ENCODE measurements around the gene CXCR1.
"Not testable (repeated sequence)": the region's sequence is repeated elsewhere in the genome, so short reads cannot be mapped to it uniquely, and the experiment has no call there.

Gene CXCR1

GRCh38 chr2:218155953-218156479, 10.7 kb downstream of the CXCR1 start:
- no peak for DNase-seq

DNA sequence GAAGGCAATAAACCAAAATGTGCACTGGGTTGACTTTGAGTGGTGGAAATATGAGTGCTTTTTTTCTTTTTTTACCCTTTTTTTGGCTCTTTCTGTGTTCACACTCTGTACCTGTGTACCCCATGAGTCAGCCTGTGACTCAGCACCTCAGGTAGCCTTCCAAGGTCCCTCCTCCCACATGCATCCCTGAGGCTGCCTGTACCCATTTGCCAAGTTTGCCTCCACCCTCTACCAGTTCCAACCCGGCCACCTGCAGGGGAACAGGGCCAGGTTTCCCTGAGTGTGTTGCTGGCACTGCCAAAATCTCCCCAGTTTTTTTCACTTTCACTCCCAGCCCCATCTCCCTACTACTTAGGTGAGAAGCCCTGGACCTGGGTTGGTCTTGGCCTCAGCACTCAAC, 14.0 kb downstream of the CXCR1 start:
- no peak for DNase-seq

- no peak for DNase-seq
Observed at GRCh38 chr2:218152172-218152571, 14.6 kb downstream of the CXCR1 start.

- peak; percentile 16 for DNase-seq
Observed at GRCh38 chr2:218149848-218150440, 16.8 kb downstream of the CXCR1 start.

DNA sequence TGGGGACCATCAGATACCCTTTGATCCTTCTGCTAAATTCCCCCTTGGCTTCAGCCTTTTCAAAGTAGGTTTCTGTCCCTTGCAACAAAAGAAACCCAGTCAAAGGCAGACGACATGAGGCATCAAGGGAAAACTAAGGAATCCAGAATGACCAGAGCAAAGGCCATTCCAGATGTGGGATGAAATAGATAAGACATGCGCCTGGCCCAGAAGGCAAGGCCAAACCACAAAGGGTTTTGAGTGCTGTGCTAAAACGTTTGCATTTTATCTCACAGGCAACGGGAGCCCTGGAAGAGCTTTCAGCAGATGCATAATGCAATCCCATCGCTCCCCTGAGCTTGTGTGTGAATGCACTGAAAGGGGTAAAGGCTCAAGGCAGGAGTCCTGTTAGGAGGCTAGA, 17.7 kb downstream of the CXCR1 start:
- DNase-seq, result no peak

DNA sequence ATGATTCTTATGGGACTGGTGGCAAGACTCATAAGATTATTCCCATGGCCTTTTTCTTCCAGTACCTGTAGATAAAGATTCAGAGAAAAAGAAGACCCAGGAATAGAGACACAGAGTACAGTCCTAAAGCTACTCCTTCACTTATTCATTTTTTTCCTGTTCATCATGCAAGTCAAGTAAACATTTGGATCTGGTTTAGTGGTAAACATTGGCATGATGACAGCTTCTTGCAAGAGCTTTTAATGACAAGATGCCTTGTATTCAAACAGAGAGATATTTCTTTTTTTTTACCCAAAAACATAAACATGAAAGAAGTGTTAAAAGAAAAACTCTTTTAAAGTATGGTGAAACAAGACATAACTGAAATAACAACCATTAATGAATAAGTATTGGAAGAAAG, 20.7 kb downstream of the CXCR1 start:
- no peak for DNase-seq

- DNase-seq, result no peak
Observed at GRCh38 chr2:218145124-218145523, 21.6 kb downstream of the CXCR1 start.

DNA sequence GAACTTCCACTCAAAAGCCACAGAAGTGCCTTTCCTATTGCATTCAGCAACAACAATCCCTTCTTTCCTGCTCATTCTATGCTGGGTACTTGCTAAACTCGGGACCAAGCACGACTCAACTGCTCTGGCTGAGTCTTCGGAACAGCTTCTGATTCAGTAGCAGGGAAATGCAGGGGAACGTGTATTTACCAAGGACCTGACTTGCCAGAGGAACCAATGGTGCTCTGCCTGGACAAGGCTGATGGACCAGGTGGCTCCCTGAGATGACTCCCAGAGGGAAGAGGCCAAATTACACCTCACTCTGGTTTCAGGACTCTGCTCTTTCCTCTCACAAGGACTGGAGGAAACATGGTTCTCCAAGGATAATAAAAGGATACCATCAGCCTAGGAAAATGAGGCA, 28.7 kb downstream of the CXCR1 start:
- DNase-seq, result no peak

- DNase-seq, result no peak
Observed at GRCh38 chr2:218137514-218137913, 29.2 kb downstream of the CXCR1 start.

GRCh38 chr2:218130822-218131221, 35.9 kb downstream of the CXCR1 start:
- DNase-seq, result no peak

- no peak for DNase-seq
Observed at GRCh38 chr2:218130377-218130776, 36.4 kb downstream of the CXCR1 start.

DNA sequence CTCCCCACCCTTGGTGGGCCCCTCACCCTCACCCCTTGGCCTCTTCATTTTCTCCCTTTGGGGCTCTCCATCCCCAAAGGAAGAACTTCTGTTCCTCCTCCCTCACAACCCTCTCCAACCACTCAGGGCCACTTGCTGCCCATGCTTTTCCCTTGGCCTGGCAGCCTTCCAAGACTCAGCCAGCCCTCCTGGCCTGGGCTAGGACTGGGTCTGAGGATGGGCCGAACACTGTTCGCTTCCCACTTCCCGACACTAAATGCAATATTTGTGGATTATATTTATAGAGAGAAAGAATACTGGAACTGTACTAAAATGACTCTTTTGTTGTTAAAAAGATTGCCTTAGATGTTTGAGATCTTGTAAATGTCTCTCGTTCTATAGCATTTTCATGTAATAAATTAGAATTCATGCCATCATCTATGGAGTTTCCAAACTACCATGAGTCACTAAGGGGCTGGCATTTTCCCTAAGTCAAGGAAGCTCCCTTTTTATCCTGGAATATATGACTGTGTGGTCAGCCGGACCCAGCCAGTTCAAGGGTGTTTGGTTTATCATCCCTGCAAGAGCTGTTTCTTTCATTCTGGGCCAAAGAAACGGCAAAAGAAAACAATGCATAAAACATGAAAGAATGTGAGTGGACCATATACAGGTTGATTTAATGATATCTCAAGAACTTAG, 37.2 kb downstream of the CXCR1 start:
- no peak for DNase-seq

DNA sequence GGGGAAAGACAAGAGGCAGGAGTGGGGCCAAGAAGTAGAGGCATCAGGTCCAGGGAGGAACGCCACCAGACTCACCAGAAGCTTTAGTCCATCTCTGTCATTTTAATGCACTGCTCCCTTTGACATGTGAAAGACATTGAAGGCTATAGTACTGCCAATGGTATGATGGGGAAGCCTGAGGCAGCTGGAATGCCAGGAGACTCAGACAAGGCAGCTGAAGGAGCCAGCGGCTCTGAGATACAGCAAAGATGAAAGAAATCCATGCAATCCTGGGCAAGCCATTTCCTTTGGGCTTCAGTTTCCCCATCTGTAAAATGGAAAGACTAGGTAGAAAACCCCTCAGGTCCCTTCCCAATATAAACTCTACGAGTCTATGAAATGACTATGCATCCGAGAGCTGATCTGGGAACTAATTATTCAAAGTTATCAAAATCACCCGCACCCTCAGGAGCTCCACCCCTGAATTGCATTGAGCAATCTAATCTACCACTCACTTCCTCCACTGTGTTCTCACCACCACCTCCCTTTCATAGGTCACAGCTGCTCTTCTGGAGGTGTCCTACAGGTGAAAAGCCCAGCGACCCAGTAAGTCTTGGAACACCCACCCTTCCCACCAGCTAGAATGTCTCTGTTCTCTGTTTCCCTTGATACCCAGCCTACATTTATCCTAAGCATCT, 37.8 kb downstream of the CXCR1 start:
- DNase-seq, result no peak

- DNase-seq, result no peak
Observed at GRCh38 chr2:218127929-218128455, 38.8 kb downstream of the CXCR1 start.

DNA sequence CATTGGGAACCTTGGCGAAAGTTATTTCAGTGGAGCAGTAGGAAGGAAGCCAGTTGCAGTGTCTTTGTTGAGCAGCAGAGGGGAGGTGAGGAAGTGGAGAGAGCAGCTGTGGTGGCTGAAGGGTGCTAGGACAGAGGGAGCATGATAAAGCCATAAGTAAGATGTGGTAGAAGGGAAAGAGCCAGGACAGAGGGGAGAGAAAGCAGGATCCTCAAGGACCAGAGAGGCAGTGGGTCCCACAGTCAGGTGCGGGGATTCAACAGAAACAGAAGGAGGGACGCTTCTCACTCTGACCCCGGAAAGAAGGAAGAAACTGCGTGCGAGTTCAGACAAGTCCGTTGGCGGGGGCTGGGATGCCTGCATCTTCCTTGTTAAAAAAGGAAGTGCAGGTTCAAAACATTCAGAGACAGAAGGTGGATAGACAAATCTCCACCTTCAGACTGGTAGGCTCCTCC, 41.1 kb downstream of the CXCR1 start, which contains the start of gene CXCR2:
TSS of gene CXCR2 (plus strand) at position 403 of the 455 bp plus-strand sequence. CDS start 8,774 bp downstream, outside the sequence.
- DNase-seq, result no peak

GRCh38 chr2:218125095-218125494, 41.7 kb downstream of the CXCR1 start:
- DNase-seq, result no peak

GRCh38 chr2:218123986-218124385, 42.8 kb downstream of the CXCR1 start:
- no peak for DNase-seq

GRCh38 chr2:218122286-218122685, 44.5 kb downstream of the CXCR1 start:
- not testable (repeated sequence) for DNase-seq

GRCh38 chr2:218121789-218122188, 45.0 kb downstream of the CXCR1 start:
- not testable (repeated sequence) for DNase-seq

Data from activated effector memory CD4-positive, alpha-beta T cell treated with anti-CD3 and anti-CD28 coated beads, Interleukin-2, amount 50 U/mL, for 16 hours (primary cell).